Skin epidermis (tissue), 12 donors: ENCODE measurements around the gene GGA3.
A peak's percentile ranks its signal among the peaks of the same experiment; 100 is the strongest.
"Not testable (repeated sequence)": the region's sequence is repeated elsewhere in the genome, so short reads cannot be mapped to it uniquely, and the experiment has no call there.

ENCODE experiments used
- H3K27ac ChIP-seq, 21 experiments: fragments of 200-600 bp; sonication (generic) in 11 of 21; one replicate each; pipeline ENCODE4 v1.5.0; 2020; ENCODE audit warnings: mild to moderate bottlenecking in 3 of 21, inconsistent platforms in 2 of 21, moderate library complexity in 2 of 21
- H3K4me3 ChIP-seq, 7 experiments: fragments of 200-600 bp; sonication (generic) in 2 of 7; one replicate each; pipeline ENCODE4 v1.5.0; 2020; ENCODE audit warnings: inconsistent platforms in 2 of 7, mild to moderate bottlenecking in 2 of 7, moderate library complexity in 1 of 7

Gene GGA3

GRCh38 chr17:75255954-75256698 is 5.3 kb downstream of the GGA3 start:
- H3K27ac ChIP-seq: peak overlapping the region in 5 of 21 experiments; percentile 26 to 54 (median 39)

DNA sequence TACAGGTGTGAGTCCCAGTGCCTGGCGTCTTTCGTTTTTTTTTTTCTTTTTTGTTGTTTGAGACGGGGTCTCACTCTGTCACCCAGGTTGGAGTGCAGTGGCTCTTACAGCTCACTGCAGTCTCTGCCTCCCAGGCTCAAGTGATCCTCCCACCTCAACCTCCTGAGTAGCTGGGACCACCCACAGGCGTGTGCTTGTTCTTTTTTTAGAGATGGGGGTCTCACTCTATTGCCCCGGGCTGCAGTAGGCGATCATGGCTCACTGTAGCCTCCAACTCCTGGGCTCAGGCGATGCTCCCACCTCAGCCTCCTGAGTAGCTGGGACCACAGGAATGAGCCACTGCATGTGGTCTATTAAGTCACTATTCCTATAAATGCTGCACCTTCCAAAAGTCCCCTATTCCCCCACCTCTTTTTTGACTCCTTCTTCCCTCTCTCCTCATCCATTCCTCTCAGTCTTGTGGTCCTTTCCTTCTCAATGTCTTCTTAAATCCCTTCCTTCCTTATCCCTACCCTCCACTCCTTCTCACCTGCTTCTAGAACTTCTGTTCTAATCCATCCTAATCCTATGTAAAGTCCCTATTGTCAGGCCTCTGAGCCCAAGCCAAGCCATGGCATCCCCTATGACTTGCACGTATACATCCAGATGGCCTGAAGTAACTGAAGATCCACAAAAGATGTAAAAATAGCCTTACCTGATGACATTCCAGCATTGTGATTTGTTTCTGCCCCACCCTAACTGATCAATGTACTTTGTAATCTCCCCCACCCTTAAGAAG is 9.2 kb downstream of the GGA3 start:
- peak overlapping the region in 1 of 21 experiments; percentile 1 for H3K27ac ChIP-seq
- no peak overlapping the region for H3K4me3 ChIP-seq

More at GRCh38 chr17:75255954-75256698, 5.3 kb downstream of the GGA3 start:
- not testable (repeated sequence) for H3K4me3 ChIP-seq

- Histone ChIP-seq H3K27ac (peak overlapping the region in 15 of 21 experiments; percentile 2 to 76 (median 63)), H3K4me3 (no peak overlapping the region)
Observed at GRCh38 chr17:75250009-75250471, 11.4 kb downstream of the GGA3 start.

DNA sequence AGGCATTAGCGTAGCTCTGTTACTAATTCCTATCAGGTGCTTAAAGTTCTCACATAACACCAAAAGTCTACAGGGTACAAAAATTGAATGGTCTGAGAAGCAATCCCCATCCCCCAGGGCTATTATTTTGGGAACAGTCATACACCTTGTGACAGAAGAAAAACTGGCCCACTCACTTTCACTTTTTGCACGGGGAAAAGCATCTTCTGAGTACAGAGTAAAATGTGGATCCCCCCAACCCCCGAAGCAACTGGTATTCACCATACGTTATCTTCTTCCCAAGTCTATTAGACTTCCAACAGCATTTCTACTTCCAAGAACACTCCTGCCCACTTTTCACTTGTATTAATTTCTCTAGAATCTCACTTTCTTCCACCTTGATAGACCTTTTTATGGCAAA is 11.8 kb downstream of the GGA3 start:
- Histone ChIP-seq H3K4me3 (no peak overlapping the region), H3K27ac (peak overlapping the region in 14 of 21 experiments; percentile 40 to 76 (median 64))

- no peak overlapping the region for H3K4me3 ChIP-seq
- peak overlapping the region in 3 of 21 experiments; percentile 2 to 11 (median 7) for H3K27ac ChIP-seq
Observed at GRCh38 chr17:75246404-75246803, 15.0 kb downstream of the GGA3 start.

DNA sequence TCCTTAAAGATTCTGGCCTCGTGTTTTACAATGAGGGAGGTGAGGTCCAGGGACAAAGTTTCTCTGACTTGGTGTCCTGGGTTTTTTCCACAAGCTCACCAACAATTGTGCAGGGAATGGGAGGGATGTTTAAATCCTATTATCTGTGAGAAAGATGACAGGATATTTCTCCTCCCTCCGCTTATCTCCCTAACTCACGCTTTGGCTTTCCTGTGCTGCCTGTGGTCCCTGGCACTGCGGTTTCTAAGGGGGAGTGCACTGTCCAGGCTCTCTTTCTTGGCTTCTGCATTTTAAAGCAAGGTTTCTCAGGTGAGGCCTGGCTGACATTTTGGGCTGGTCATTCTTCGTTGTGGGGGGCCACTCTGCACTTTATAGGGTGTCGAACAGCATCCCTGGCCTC is 16.4 kb downstream of the GGA3 start:
- Histone ChIP-seq H3K4me3 (no peak overlapping the region), H3K27ac (peak overlapping the region in 2 of 21 experiments; percentile 2 to 17)

DNA sequence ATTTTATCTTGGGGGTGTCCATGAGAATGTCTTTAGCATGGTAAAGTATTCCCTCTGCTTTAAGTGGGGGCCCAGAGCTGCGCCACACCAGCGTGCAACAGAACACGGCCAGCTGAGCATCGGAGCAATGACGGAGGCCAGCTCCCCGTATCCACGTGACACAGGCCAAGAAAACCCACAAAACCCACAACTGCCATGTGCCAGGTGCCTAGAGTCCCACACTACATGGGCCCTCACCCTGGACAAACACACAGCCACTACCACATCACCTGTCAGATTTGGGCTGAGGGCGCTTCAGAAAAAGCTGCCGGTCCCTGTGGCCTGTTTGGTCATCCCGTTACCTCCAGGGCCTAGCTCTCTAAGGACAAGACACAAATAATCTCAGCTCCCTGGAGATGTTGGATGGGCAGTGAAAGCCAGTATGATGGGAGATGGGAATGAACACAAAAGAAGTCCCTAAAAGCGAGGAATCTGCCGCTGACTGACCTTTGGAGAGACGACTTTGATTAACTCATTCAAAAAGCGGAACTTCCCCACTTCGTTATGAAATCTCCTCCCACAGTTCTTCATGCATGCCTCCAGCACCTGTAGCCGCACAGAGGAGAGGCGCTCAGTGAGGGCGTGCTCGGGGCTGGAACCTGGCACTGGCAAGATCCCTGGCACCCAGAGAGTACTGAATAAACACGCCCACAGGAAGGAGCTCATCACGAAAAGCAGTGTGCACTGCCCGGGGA is 17.1 kb downstream of the GGA3 start:
- H3K4me3 ChIP-seq: no peak overlapping the region
- peak overlapping the region in 2 of 21 experiments; percentile 24 to 73 for H3K27ac ChIP-seq

GRCh38 chr17:75242461-75243042 is 18.9 kb downstream of the GGA3 start:
- Histone ChIP-seq H3K4me3 (no peak overlapping the region), H3K27ac (peak overlapping the region in 10 of 21 experiments; percentile 26 to 73 (median 51))

- no peak overlapping the region for H3K4me3 ChIP-seq
- peak overlapping the region in 11 of 21 experiments; percentile 26 to 73 (median 49) for H3K27ac ChIP-seq
Observed at GRCh38 chr17:75241996-75242460, 19.4 kb downstream of the GGA3 start.

DNA sequence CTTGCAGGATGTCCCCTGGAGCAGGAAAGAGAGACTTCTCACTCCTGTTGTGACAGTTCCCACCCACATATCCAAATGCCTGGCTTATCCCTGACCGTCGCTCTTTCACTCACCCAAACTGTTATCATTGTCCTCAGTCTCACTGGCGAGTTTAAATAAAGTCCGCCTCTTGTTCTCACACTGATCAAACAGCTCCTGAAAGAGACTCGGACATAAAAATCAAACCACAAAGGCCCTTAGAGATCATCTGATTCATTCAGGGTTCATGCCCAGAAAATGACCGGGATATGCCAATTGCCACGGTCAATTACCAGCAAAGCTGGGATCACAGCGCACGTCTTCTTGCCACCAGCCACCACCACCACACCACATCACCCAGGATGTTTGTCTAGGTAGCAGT is 19.9 kb downstream of the GGA3 start:
- Histone ChIP-seq H3K27ac (peak overlapping the region in 9 of 21 experiments; percentile 11 to 73 (median 53)), H3K4me3 (no peak overlapping the region)

DNA sequence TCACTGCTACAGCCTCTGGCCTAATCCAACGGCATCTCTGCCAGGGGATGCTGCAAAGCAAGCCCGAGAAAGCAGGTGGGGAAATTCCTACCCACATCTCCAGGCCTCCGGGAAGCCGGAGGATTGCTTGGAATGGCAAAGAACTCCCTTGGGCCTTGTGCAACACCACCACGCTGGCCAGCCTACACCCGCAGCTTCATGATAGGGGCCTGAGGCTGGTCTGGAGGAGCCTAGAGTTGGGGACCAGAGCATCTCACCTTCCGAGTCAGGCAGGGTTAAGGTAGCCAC is 20.3 kb downstream of the GGA3 start:
- Histone ChIP-seq H3K4me3 (no peak overlapping the region), H3K27ac (peak overlapping the region in 5 of 21 experiments; percentile 31 to 49 (median 43))

DNA sequence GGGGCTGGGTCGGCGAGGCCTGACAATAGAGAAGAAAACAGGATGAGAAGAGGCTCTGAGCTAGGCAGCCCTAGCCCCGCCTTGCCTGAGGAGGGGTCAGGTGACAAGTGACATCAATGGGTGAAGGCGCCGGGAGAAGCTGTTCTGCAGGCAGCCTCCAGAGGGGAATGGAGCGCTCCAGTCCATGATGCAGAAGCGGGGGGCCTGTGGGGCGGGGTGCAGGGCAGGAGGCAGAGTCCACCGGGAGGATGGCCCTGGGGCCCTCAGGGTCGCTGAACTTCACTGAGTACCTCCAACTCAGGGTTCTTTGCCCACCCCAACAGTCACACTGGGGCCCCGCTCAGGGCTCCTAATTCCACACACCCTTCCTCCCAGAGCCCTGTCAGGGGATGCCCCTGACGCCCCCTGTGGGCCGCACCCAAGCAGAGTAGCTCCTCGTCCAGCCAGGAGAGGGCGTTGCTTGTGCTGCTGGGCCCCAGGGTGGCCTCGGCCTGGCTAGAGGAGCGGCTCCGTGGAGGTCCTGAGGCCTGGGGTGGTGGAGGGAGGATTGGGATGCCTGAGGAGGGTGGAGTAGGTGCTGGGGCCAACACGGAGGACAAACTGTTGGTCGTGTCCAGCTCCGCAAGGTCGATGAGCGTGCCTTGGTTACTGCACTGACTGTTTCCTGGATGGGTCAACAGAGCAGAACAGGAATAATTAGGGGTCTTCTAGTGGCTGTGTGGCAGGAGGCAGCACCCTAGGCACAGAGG is 20.8 kb downstream of the GGA3 start:
- no peak overlapping the region for H3K4me3 ChIP-seq
- H3K27ac ChIP-seq: peak overlapping the region in 6 of 21 experiments; percentile 24 to 49 (median 40)

DNA sequence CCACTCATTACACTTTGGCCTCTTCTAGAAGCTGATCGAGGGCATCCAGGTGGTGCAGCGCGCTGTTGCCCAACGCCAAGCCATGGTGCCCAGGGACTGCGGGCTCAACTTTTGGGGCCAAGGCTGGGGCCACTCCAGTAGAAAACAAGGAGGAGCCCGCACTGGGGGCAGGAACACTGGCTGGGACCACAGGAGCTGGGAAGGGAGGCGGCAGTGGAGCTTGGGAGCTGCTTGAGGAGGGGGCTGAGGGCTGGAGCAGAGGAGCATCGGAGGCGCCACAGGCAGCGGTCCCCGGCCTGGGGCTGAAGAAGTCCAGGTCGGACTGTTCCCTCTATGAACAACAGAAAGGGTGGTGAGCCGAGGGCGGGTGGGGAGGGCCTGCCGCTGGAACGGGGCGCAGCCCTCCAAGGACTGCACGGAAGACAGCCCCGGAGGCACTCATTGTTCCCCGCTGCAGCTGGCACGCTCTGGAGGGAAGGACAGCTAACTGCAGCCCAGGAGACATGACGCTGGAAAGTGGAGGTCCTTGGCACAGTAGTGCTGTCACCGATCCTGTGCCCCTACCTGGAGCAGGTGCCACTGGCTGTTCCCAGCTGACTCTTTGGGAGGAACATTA is 21.5 kb downstream of the GGA3 start:
- H3K27ac ChIP-seq: peak overlapping the region in 3 of 21 experiments; percentile 11 to 49 (median 24)
- no peak overlapping the region for H3K4me3 ChIP-seq

GRCh38 chr17:75239214-75239613 is 22.2 kb downstream of the GGA3 start:
- H3K27ac ChIP-seq: peak overlapping the region in 1 of 21 experiments; percentile 2
- no peak overlapping the region for H3K4me3 ChIP-seq

- no peak overlapping the region for H3K4me3 ChIP-seq
- H3K27ac ChIP-seq: peak overlapping the region in 1 of 21 experiments; percentile 3
Observed at GRCh38 chr17:75238684-75239191, 22.7 kb downstream of the GGA3 start.

DNA sequence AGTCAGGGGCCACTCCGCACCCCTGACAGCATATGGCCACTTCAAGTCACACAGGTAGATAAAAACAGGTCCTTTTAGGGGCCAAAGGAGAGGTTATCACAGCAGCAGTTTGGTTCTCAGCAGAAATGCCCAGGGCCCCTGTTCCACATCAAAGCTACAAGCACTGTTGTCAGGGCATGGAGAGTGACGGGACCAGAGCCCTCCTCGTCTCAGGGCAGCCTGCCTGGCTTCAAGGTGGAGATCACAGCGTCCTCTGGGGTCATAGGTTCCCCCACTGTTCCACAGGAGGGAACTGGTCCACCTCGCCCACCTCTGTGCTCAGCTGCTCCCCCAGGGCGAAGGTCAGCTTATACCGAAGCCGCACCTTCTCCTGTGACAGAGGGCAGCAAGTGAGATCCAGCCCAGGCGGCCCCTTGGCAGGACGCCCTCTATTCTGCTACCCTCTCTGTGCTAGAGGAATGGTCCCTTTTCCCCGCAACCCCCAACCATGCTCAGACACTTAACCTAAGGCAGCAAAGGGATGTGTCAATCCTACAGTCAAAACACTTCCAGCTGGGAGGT is 23.3 kb downstream of the GGA3 start:
- no peak overlapping the region for H3K27ac ChIP-seq
- no peak overlapping the region for H3K4me3 ChIP-seq

DNA sequence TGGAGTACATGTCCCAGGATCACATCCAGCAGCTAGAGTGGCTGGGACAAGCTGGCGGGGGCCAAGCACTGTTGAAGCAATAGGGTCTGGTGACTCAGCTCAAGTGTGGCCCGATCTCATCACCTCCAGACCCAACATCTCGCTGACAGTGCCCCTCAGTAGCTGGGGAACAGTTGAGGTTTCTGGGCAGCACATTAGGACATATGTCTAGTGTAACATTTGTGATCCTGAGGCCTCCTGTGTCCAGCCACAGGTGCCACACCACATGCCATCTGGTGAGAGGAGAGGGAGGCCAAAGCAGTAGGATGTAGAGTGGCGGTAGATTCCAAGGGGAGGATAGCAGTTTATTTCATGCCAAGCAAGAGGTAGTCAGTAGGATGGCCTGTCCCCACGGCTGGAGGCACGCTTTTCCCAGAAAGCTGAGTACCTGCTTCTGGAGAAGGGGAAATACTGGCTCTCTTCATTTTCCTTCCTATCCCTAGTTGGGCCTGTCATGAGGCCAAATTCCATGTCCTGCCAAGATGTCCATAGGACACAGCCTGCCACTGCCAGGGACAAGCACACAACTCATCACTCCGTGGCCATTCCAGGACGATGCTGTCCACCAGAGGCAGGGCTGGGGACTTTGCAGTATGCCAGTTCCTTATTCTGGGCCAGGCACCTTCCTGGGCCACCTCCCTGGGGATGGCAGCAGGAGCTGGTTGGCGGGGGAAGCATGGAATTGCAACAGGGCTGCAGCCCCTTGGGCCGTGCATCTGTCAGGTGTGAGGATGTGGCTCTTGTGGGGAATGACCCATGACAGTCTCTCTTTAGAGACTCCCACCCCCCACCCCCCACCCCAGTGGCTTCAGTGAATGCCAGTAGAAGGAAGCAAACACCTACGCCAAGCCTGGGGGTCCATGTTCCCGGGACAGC is 24.0 kb downstream of the GGA3 start:
- H3K4me3 ChIP-seq: no peak overlapping the region
- no peak overlapping the region for H3K27ac ChIP-seq
